CD4-positive, alpha-beta T cell (primary cell): ENCODE results near the gene SEMA5A. TPM values are rescaled to one million over a fixed set of nuclear protein-coding genes. Genes with fewer than 3 reads are reported as not detected.

Experiments
- ATAC-seq: fragments of 200-7000 bp; cut with Tn5 transposase; one replicate; pipeline ENCODE4 v1.10.0; 2022; ENCODE audit warnings: mild to moderate bottlenecking; ENCODE audit not compliant: poor library complexity
- CTCF ChIA-PET: fragments of 350-600 bp; sonication (Branson Sonifier 250); formaldehyde crosslinking; loops from one replicate; lab custom pipeline; 2021; ENCODE audit warnings: antibody characterized with exemption, inconsistent platforms; lab: Charles Lee
- POLR2A ChIA-PET: fragments of 350-600 bp; sonication (Branson Sonifier 250); formaldehyde crosslinking; loops from one replicate; lab custom pipeline; 2021; ENCODE audit warnings: antibody characterized with exemption, inconsistent platforms; lab: Charles Lee
- DNase-seq, 14 experiments: peaks; one replicate each; pipeline ENCODE4 v3.0.0-alpha.2; 2013 to 2020; ENCODE audit warnings: mixed read lengths in 2 of 14
- H3K27ac ChIP-seq, 2 donors: one replicate each; pipeline versions ENCODE4 v1.5.1 to v1.7.0; 2013; ENCODE audit warnings: low read length in 2 of 2, low read depth in 1 of 2, mild to moderate bottlenecking in 1 of 2
- H3K27me3 ChIP-seq, 2 experiments: 1 replicate in 1 of 2; 2 replicates in 1 of 2; pipeline versions ENCODE4 v1.6.1 to v1.7.0; 2013; ENCODE audit warnings: low read length in 2 of 2, control low read depth in 1 of 2, mild to moderate bottlenecking in 1 of 2, moderate library complexity in 1 of 2; ENCODE audit not compliant: insufficient read depth in 2 of 2, control insufficient read depth in 1 of 2
- H3K36me3 ChIP-seq: one replicate; pipeline ENCODE4 v1.6.1; 2013; ENCODE audit warnings: low read length, control low read depth; ENCODE audit not compliant: insufficient read depth
- H3K4me1 ChIP-seq: one replicate; pipeline ENCODE4 v1.6.1; 2013; ENCODE audit warnings: low read length, control low read depth; ENCODE audit not compliant: insufficient read depth
- H3K4me3 ChIP-seq: one replicate; pipeline ENCODE4 v1.5.1; 2013; ENCODE audit warnings: mild to moderate bottlenecking, low read length, moderate library complexity
- H3K9me3 ChIP-seq, 2 experiments: 1 replicate in 1 of 2; 2 replicates in 1 of 2; pipeline versions ENCODE4 v1.6.1 to v1.7.0; 2013; ENCODE audit warnings: low read length in 2 of 2, mild to moderate bottlenecking in 2 of 2, control low read depth in 1 of 2, moderate library complexity in 1 of 2; ENCODE audit not compliant: control insufficient read depth in 1 of 2, insufficient read depth in 1 of 2
- H3K27ac Mint-ChIP-seq: one replicate; pipeline ENCODE4 v1.8.0; 2020; ENCODE audit warnings: mixed read lengths
- H3K27me3 Mint-ChIP-seq: one replicate; pipeline ENCODE4 v1.8.0; 2021; ENCODE audit warnings: mixed read lengths
- H3K36me3 Mint-ChIP-seq: one replicate; pipeline ENCODE4 v1.8.0; 2021; ENCODE audit warnings: low read depth, mixed read lengths
- H3K4me1 Mint-ChIP-seq: one replicate; pipeline ENCODE4 v1.8.0; 2021; ENCODE audit warnings: low read depth, mixed read lengths
- H3K4me3 Mint-ChIP-seq: one replicate; pipeline ENCODE4 v1.8.0; 2020; ENCODE audit warnings: mild to moderate bottlenecking, mixed read lengths
- H3K9me3 Mint-ChIP-seq: one replicate; pipeline ENCODE4 v1.8.0; 2020; ENCODE audit warnings: mixed read lengths
- intact Hi-C, 2 experiments: fragments of 100-400 bp; cut with DNase I in 1 of 2; cut with micrococcal nuclease in 1 of 2; formaldehyde crosslinking; loops; one replicate each; pipeline versions ENCODE4 v1.15.1 to v1.9.0; 2023 to 2025; cut with DNase I, micrococcal nuclease
- total RNA-seq, 174 experiments: library from RNA in 2 of 174; stranded (reverse) in 2 of 174; gene quantifications; one replicate each; pipeline ENCODE4 v1.2.3 and lab custom pipeline; 2021 to 2026
- TF ChIP-seq, protein P1 (sequence below): fragments of 200-600 bp; IDR thresholded peaks from one replicate; pipeline ENCODE4 v1.8.0; 2022; ENCODE audit warnings: antibody characterized with exemption, mild to moderate bottlenecking

The SEMA5A gene
- total RNA-seq, 2 experiments from 2014 or later, result 2.0 to 2.9 TPM

DNA sequence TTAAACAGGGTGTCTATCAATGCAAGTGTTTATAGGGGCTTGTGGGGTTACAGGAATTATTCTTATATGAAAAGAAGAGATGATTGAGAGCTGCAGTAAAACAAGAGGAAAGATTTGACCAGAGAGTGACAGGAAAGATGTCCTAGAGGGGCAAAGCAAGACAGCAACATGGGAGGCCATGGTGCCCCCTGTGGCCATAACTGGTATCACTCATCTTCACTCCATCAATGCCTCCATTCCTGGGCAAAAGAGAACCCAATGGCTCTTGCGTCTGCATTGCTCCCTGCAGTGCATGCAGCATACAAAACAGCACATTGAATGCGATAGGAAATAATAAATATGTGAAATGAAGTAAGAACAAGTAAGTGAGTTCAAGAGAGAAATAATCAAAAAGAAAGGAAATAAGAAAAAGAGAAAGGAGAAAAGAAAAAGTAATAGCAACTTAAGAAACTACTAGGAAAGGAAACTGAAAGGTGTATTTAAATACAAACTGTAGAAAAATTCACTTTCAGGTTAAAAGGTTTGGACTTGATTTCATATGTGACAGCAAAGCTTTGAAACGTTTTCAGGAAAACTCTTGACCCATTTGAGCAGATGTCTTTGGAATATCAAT is 206.6 kb downstream of the SEMA5A start:
- ChIA-PET POLR2A (no interaction called here), CTCF (no interaction called here)
- no peak for ATAC-seq
- no peaks in the 10 kb centered on the region for H3K27me3 ChIP-seq
- Mint-ChIP-seq H3K4me1 (no peaks in the 10 kb centered on the region), H3K27me3 (no peaks in the 10 kb centered on the region), H3K27ac (no peak overlapping the region), H3K4me3 (no peak overlapping the region), H3K36me3 (no peaks in the 10 kb centered on the region), H3K9me3 (no peaks in the 10 kb centered on the region)
- TF ChIP-seq, protein P1, sequence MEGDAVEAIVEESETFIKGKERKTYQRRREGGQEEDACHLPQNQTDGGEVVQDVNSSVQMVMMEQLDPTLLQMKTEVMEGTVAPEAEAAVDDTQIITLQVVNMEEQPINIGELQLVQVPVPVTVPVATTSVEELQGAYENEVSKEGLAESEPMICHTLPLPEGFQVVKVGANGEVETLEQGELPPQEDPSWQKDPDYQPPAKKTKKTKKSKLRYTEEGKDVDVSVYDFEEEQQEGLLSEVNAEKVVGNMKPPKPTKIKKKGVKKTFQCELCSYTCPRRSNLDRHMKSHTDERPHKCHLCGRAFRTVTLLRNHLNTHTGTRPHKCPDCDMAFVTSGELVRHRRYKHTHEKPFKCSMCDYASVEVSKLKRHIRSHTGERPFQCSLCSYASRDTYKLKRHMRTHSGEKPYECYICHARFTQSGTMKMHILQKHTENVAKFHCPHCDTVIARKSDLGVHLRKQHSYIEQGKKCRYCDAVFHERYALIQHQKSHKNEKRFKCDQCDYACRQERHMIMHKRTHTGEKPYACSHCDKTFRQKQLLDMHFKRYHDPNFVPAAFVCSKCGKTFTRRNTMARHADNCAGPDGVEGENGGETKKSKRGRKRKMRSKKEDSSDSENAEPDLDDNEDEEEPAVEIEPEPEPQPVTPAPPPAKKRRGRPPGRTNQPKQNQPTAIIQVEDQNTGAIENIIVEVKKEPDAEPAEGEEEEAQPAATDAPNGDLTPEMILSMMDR, result no peak
- H3K36me3 ChIP-seq, result no peaks in the 10 kb centered on the region
- H3K27ac ChIP-seq, result no peak overlapping the region
- intact Hi-C loops, result no loop called here
- no peaks in the 10 kb centered on the region for H3K4me1 ChIP-seq
- no peak for DNase-seq
- H3K9me3 ChIP-seq, result no peaks in the 10 kb centered on the region
- no peak overlapping the region for H3K4me3 ChIP-seq

DNA sequence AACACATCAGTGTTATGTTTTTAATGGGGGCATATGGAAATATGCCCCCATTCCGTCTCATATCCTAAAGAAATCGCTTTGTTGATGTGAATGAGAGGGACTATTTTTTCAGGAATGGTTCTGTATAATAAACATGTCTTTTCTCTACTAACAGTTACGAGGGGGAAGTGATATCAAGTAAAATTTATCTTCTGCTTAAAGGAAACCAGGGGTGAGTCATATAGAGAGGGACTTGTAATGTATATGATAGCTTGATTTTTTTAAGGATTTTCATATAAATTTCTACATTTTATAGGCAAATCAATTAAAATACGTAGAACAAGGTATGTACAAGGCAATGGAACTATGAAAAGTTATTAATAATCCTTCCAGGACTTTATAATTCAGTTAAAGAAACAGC is 207.1 kb downstream of the SEMA5A start:
- TF ChIP-seq, protein P1, result no peak
- POLR2A ChIA-PET, result no interaction called here

DNA sequence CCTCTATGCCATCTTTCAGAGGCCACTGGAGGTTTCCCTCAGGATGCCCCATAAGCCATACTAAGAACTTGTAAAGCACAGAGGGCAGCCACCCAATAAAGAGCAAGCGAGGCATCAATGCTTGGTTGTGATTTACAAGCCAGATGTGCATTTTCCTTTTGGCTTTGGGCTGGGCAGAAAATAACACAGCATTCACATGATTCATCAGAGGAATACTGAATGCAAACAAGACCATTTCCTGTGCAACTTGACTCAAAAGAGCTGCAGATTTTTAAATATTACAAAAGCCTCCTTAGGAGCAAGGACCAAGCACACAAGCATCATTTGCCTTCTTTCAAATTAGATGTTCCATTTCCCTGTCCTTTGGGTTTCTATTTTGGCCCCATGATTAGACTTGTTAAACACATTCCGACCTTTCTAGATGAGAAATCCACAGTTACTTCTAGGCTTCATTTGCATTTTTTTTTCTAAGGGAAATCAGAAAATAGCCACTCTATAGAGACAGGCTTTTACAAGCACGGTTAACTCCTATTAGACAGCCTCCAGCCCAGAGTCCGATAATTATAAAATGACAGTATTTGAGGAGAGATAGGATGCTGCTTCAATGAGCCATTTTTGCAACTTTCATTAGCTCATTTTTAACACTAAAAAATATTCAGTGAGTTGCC is 207.8 kb downstream of the SEMA5A start:
- Mint-ChIP-seq H3K9me3 (no peaks in the 10 kb centered on the region), H3K36me3 (no peaks in the 10 kb centered on the region), H3K4me1 (no peaks in the 10 kb centered on the region), H3K27me3 (no peaks in the 10 kb centered on the region), H3K4me3 (no peak overlapping the region), H3K27ac (no peak overlapping the region)
- no peaks in the 10 kb centered on the region for H3K36me3 ChIP-seq
- H3K4me1 ChIP-seq, result no peaks in the 10 kb centered on the region
- H3K4me3 ChIP-seq, result no peak overlapping the region
- H3K27ac ChIP-seq, result no peak overlapping the region
- intact Hi-C loops, result no loop called here
- no peaks in the 10 kb centered on the region for H3K27me3 ChIP-seq
- ATAC-seq (no peak), DNase-seq (no peak)
- TF ChIP-seq, protein P1, result no peak
- ChIA-PET CTCF (no interaction called here), POLR2A (no interaction called here)
- no peaks in the 10 kb centered on the region for H3K9me3 ChIP-seq

More for the DNA sequence above, 207.1 kb downstream of the SEMA5A start:
- Histone ChIP-seq H3K4me3 (no peak overlapping the region), H3K27ac (no peak overlapping the region), H3K4me1 (no peaks in the 10 kb centered on the region), H3K36me3 (no peaks in the 10 kb centered on the region), H3K27me3 (no peaks in the 10 kb centered on the region), H3K9me3 (no peaks in the 10 kb centered on the region)
- H3K36me3 Mint-ChIP-seq, result no peaks in the 10 kb centered on the region
- no peaks in the 10 kb centered on the region for H3K4me1 Mint-ChIP-seq
- intact Hi-C loops, result no loop called here
- CTCF ChIA-PET, result no interaction called here
- H3K9me3 Mint-ChIP-seq, result no peaks in the 10 kb centered on the region
- no peak overlapping the region for H3K27ac Mint-ChIP-seq
- ATAC-seq (no peak), DNase-seq (no peak)
- H3K4me3 Mint-ChIP-seq, result no peak overlapping the region
- no peaks in the 10 kb centered on the region for H3K27me3 Mint-ChIP-seq
